HepG2 (cell line): ENCODE measurements around the gene CPOX. TPM values are rescaled to one million over a fixed set of nuclear protein-coding genes. Genes with fewer than 3 reads are reported as not detected.

Experiments used
- ATAC-seq: fragments of 200-7000 bp; cut with Tn5 transposase; 3 replicates; pipeline ENCODE4 v1.9.1; 2020; ENCODE audit warnings: mild to moderate bottlenecking, moderate library complexity
- BruUV-seq: library from RNA; stranded (reverse); fragments of 400-500 nt; replicated peaks from 2 replicates; lab custom pipeline; 2021; lab: Mats Ljungman, UMichigan
- CTCF ChIA-PET: fragments of 300-600 bp; formaldehyde crosslinking; extraction: SDS; loops from one replicate; lab custom pipeline; 2021; ENCODE audit warnings: low total read pairs, inconsistent platforms, low intra/inter-chr PET ratio; lab: Yijun Ruan, JAX
- POLR2A ChIA-PET: fragments of 350-600 bp; sonication (Branson Sonifier 250); formaldehyde crosslinking; loops from one replicate; lab custom pipeline; 2020; ENCODE audit warnings: antibody characterized with exemption, inconsistent platforms; lab: Yijun Ruan, JAX
- DNase-seq: peaks from one replicate; pipeline ENCODE4 v3.0.0-alpha.2; 2015; ENCODE audit warnings: low spot score
- FAIRE-seq: peaks from 3 replicates; lab custom pipeline; 2011; peaks lifted over from hg19 to GRCh38; lab: Jason Lieb, UNC
- H2AFZ ChIP-seq: one replicate; pipeline ENCODE4 v1.6.1; 2011; ENCODE audit warnings: low read length, inconsistent platforms
- H3K27ac ChIP-seq: fragments of 300-600 bp; 3 replicates; pipeline ENCODE4 v1.8.0; 2011; ENCODE audit warnings: mixed run types, mild to moderate bottlenecking, mixed read lengths, low read length, inconsistent platforms; ENCODE audit not compliant: insufficient read depth; ENCODE audit errors: extremely low read length
- H3K27me3 ChIP-seq, 2 experiments: fragments of 200-600 bp in 1 of 2; 2 replicates in 1 of 2; 3 replicates in 1 of 2; pipeline versions ENCODE4 v1.6.0 to v1.8.0; 2011; ENCODE audit warnings: low read length in 2 of 2, mild to moderate bottlenecking in 2 of 2, moderate library complexity in 2 of 2, inconsistent platforms in 1 of 2; ENCODE audit not compliant: insufficient read depth in 2 of 2, control insufficient read depth in 1 of 2
- H3K36me3 ChIP-seq, 2 experiments: fragments of 200-600 bp in 1 of 2; replicated peaks in 1 of 2; 2 replicates in 1 of 2; 3 replicates in 1 of 2; pipeline versions ENCODE4 v1.5.1 to v1.8.0; 2011; ENCODE audit warnings: low read length in 2 of 2, inconsistent platforms in 1 of 2; ENCODE audit not compliant: insufficient read depth in 2 of 2, control insufficient read depth in 1 of 2
- H3K4me1 ChIP-seq: 2 replicates; pipeline ENCODE4 v1.5.1; 2012; ENCODE audit warnings: low read length, inconsistent platforms; ENCODE audit not compliant: insufficient read depth
- H3K4me2 ChIP-seq: 2 replicates; pipeline ENCODE4 v1.6.0; 2011; ENCODE audit warnings: low read depth, low read length, inconsistent platforms
- H3K4me3 ChIP-seq, 3 experiments: fragments of 200-600 bp in 1 of 3; sonication (generic), shearing (Covaris generic) in 1 of 3; replicated peaks in 1 of 3; 2 replicates each; pipeline ENCODE4 v1.5.1; 2011 to 2016; ENCODE audit warnings: low read length in 3 of 3, inconsistent platforms in 2 of 3, low read depth in 2 of 3, mild to moderate bottlenecking in 2 of 3, control low read depth in 1 of 3, mixed read lengths in 1 of 3; ENCODE audit not compliant: insufficient read depth in 1 of 3
- H3K79me2 ChIP-seq: one replicate; pipeline ENCODE4 v1.6.1; 2011; ENCODE audit warnings: low read length, inconsistent platforms; ENCODE audit not compliant: insufficient read depth
- H3K9ac ChIP-seq: 2 replicates; pipeline ENCODE4 v1.6.0; 2011; ENCODE audit warnings: mild to moderate bottlenecking, low read depth, low read length, inconsistent platforms; ENCODE audit not compliant: insufficient read depth
- H3K9me3 ChIP-seq: 2 replicates; pipeline ENCODE4 v1.5.1; 2012; ENCODE audit warnings: mild to moderate bottlenecking, low read length
- H4K20me1 ChIP-seq: 2 replicates; pipeline ENCODE4 v1.6.0; 2011; ENCODE audit warnings: inconsistent platforms, mild to moderate bottlenecking, low read length, moderate library complexity; ENCODE audit not compliant: insufficient read depth
- GATAD1 ChIP-seq: IDR thresholded peaks from 2 replicates; pipeline ENCODE4 v1.6.1; 2016; ENCODE audit warnings: missing genetic modification reagents, missing compliant biosample characterization
- PAXIP1 ChIP-seq: sonication (generic); formaldehyde crosslinking; conservative IDR thresholded peaks from 2 replicates; pipeline ENCODE4 v1.4.0; 2020; ENCODE audit warnings: mild to moderate bottlenecking, missing genetic modification reagents, moderate library complexity
- SRSF4 ChIP-seq: fragments of 200-400 bp; formaldehyde crosslinking; IDR thresholded peaks from one replicate; pipeline ENCODE4 v1.6.1; 2018; ENCODE audit warnings: mild to moderate bottlenecking, low read depth, low read length, moderate library complexity; ENCODE audit not compliant: poor library complexity, severe bottlenecking
- USF2 ChIP-seq, 2 experiments: sonication (generic) in 1 of 2; formaldehyde crosslinking in 1 of 2; IDR thresholded peaks; 2 replicates each; pipeline versions ENCODE4 v1.5.1 to v1.6.1; 2011 to 2020; ENCODE audit warnings: borderline replicate concordance in 1 of 2, low read depth in 1 of 2, low read length in 1 of 2, mild to moderate bottlenecking in 1 of 2, missing genetic modification reagents in 1 of 2, moderate library complexity in 1 of 2
- ZFP41 ChIP-seq: sonication (generic); formaldehyde crosslinking; IDR thresholded peaks from 2 replicates; pipeline ENCODE4 v1.4.0; 2020; ENCODE audit warnings: mild to moderate bottlenecking, missing genetic modification reagents, borderline replicate concordance
- ZNF430 ChIP-seq: sonication (generic); formaldehyde crosslinking; IDR thresholded peaks from 2 replicates; pipeline ENCODE4 v1.9.0; 2021; ENCODE audit warnings: mild to moderate bottlenecking, missing genetic modification reagents
- ZNF703 ChIP-seq: sonication (generic); formaldehyde crosslinking; IDR thresholded peaks from 2 replicates; pipeline ENCODE4 v1.5.1; 2020; ENCODE audit warnings: missing genetic modification reagents, mild to moderate bottlenecking, moderate library complexity, borderline replicate concordance
- ZNF891 ChIP-seq: sonication (generic); formaldehyde crosslinking; IDR thresholded peaks from 2 replicates; pipeline ENCODE4 v1.5.0; 2020; ENCODE audit warnings: mild to moderate bottlenecking, missing genetic modification reagents
- WGBS: methylation state at CpG from one replicate; pipeline ENCODE4 v1.1.6; 2017; ENCODE audit warnings: low lambda C conversion rate; 5-methylcytosine and 5-hydroxymethylcytosine counted together
- in situ Hi-C: cut with HindIII; loops from 2 replicates; pipeline ENCODE4 v1.10.0; 2017; ENCODE audit warnings: low pct_unique_long_range_greater_than_20kb; ENCODE audit not compliant: extremely low pct_ligation_motif_present
- intact Hi-C: fragments of 100-400 bp; cut with micrococcal nuclease; formaldehyde crosslinking; loops from one replicate; pipeline ENCODE4 v1.10.0; 2022; ENCODE audit not compliant: unreplicated experiment
- polyA plus RNA-seq, 8 experiments: library from polyadenylated mRNA; depleted of rRNA in 3 of 8; stranded (reverse) in 7 of 8; unstranded in 1 of 8; fragments of >200 nt; fragmentation: Illumina TruSeq in 4 of 8; extraction: Trizol in 4 of 8; gene quantifications; 2 replicates each; pipeline versions ENCODE4 v1.2.1 to v1.2.3, GENCODE V29; 2011 to 2016; ENCODE audit warnings: low read depth in 4 of 8, missing spikeins in 1 of 8, mixed read lengths in 1 of 8; ENCODE audit not compliant: insufficient read depth in 1 of 8
- total RNA-seq, 5 experiments: library from RNA; depleted of rRNA; stranded (reverse); fragments of >200 nt; fragmentation: Illumina TruSeq; extraction: Trizol; gene quantifications; 2 replicates each; pipeline ENCODE4 v1.2.3, GENCODE V29; 2016; ENCODE audit warnings: low read depth in 1 of 5

Gene CPOX
- total and polyA plus RNA-seq, 2 of the 13 experiments (the other 11 are each of a cell fraction or from before 2014, with no cell fraction given), result 34.2 to 37.2 TPM

- intact Hi-C loops, result no loop called here
- no TSS peak for BruUV-seq
- no peaks in the 10 kb centered on the region for H3K79me2 ChIP-seq
- no peak overlapping the region for H2AFZ ChIP-seq
- no peaks in the 10 kb centered on the region for H3K27me3 ChIP-seq
- no peaks in the 10 kb centered on the region for H3K9me3 ChIP-seq
- ATAC-seq (no peak), FAIRE-seq (no peak), DNase-seq (no peak)
- TF ChIP-seq ZNF891 (CRISPR knock-in tag) (no peak), GATAD1 (CRISPR knock-in tag) (no peak), ZNF703 (CRISPR knock-in tag) (no peak), SRSF4 (no peak), ZNF430 (no peak)
- H3K4me2 ChIP-seq, result no peak overlapping the region
- no peak overlapping the region for H3K9ac ChIP-seq
- ChIA-PET CTCF (no interaction called here), POLR2A (interaction anchor here (1.4 kb wide), 1 partner anchor 13 kb away, joined by 5 read pairs; the partner anchor contains the start of gene CPOX)
- H3K27ac ChIP-seq, result no peak overlapping the region
- H3K4me1 ChIP-seq, result peaks cover 6% of the 10 kb centered on the region; the same call in 1 of the 2 replicates
- in situ Hi-C loops, result no loop called here
- peaks cover 8 to 53% of the 10 kb centered on the region in 2 experiments for H3K36me3 ChIP-seq
- H4K20me1 ChIP-seq, result no peaks in the 10 kb centered on the region
- WGBS, result 98% methylated on average over 8 of the region's 8 CpGs
- no peak overlapping the region for H3K4me3 ChIP-seq
Measured at GRCh38 chr3:98580401-98581386, 12.7 kb downstream of the CPOX start.

- Histone ChIP-seq H3K27ac (no peak overlapping the region), H3K4me2 (no peak overlapping the region), H4K20me1 (no peaks in the 10 kb centered on the region), H3K4me3 (no peak overlapping the region), H3K4me1 (peaks cover 25% of the 10 kb centered on the region), H3K79me2 (no peaks in the 10 kb centered on the region), H3K36me3 (peaks cover 6 to 28% of the 10 kb centered on the region in 2 experiments), H3K9me3 (no peaks in the 10 kb centered on the region), H3K27me3 (no peaks in the 10 kb centered on the region), H3K9ac (no peak overlapping the region), H2AFZ (no peak overlapping the region)
- CTCF ChIA-PET, result no interaction called here
- POLR2A ChIA-PET, result no interaction called here
- WGBS, result 95% methylated on average over 4 of the region's 4 CpGs
- in situ Hi-C loops (loop anchor here (10.0 kb wide), 1 partner anchor 53 kb away; the partner anchor contains the start of gene CLDND1), intact Hi-C loops (no loop called here)
- FAIRE-seq (no peak), DNase-seq (no peak), ATAC-seq (no peak)
- BruUV-seq, result no TSS peak
- no peak for TF ChIP-seq ZFP41 (CRISPR knock-in tag)
- TF ChIP-seq USF2 (IDR thresholded peaks at IDR 0.05; ENCODE audit: low read depth, low read length), result no peak
- TF ChIP-seq USF2 (CRISPR knock-in tag; IDR thresholded peaks at IDR 0.05; ENCODE audit: borderline replicate concordance), result no peak
- TF ChIP-seq PAXIP1 (CRISPR knock-in tag), result no peak
Measured at GRCh38 chr3:98577178-98577895, 16.1 kb downstream of the CPOX start.
